ENCODE results near the gene RNF217.
"Not testable (repeated sequence)": the region's sequence is repeated elsewhere in the genome, so short reads cannot be mapped to it uniquely, and the experiment has no call there.

Gene RNF217

GRCh38 chr6:125117818-125118217, 155.6 kb downstream of the RNF217 start:
- H3K4me3 ChIP-seq (ENCODE audit: low read depth, low read length), result no peak overlapping the region
- TF ChIP-seq CTCF (IDR thresholded peaks at IDR 0.05; ENCODE audit: control insufficient read depth, extremely low read depth, insufficient read depth), result no peak
- no peak for DNase-seq (ENCODE audit: low read depth)

GRCh38 chr6:125120054-125120590, 157.9 kb downstream of the RNF217 start:
- no peak for DNase-seq (ENCODE audit: low read depth)
- TF ChIP-seq CTCF (IDR thresholded peaks at IDR 0.05; ENCODE audit: control insufficient read depth, extremely low read depth, insufficient read depth), result no peak
- H3K4me3 ChIP-seq (ENCODE audit: low read depth, low read length), result no peak overlapping the region

- no peak for TF ChIP-seq CTCF (IDR thresholded peaks at IDR 0.05; ENCODE audit: control insufficient read depth, extremely low read depth, insufficient read depth)
- no peak for DNase-seq (ENCODE audit: low read depth)
- H3K4me3 ChIP-seq (ENCODE audit: low read depth, low read length), result no peak overlapping the region
Measured at GRCh38 chr6:125121894-125122293, 159.7 kb downstream of the RNF217 start.

- H3K4me3 ChIP-seq (ENCODE audit: low read depth, low read length), result no peak overlapping the region
- DNase-seq (ENCODE audit: low read depth), result no peak
- no peak for TF ChIP-seq CTCF (IDR thresholded peaks at IDR 0.05; ENCODE audit: control insufficient read depth, extremely low read depth, insufficient read depth)
Measured at GRCh38 chr6:125123051-125123450, 160.8 kb downstream of the RNF217 start.

GRCh38 chr6:125123468-125124048, 161.3 kb downstream of the RNF217 start:
- no peak overlapping the region for H3K4me3 ChIP-seq (ENCODE audit: low read depth, low read length)
- TF ChIP-seq CTCF (IDR thresholded peaks at IDR 0.05; ENCODE audit: control insufficient read depth, extremely low read depth, insufficient read depth), result no peak
- DNase-seq (ENCODE audit: low read depth), result no peak

- TF ChIP-seq CTCF (IDR thresholded peaks at IDR 0.05; ENCODE audit: control insufficient read depth, extremely low read depth, insufficient read depth), result no peak
- DNase-seq (ENCODE audit: low read depth), result no peak
- no peak overlapping the region for H3K4me3 ChIP-seq (ENCODE audit: low read depth, low read length)
Measured at GRCh38 chr6:125124049-125124669, 161.9 kb downstream of the RNF217 start.

- not testable (repeated sequence) for H3K4me3 ChIP-seq (ENCODE audit: low read depth, low read length); DNase-seq (ENCODE audit: low read depth)
Measured at GRCh38 chr6:125125856-125126255, 163.6 kb downstream of the RNF217 start.

Measured in LNCaP clone FGC (cell line).